ENCODE data around the gene PFKM.

DNA sequence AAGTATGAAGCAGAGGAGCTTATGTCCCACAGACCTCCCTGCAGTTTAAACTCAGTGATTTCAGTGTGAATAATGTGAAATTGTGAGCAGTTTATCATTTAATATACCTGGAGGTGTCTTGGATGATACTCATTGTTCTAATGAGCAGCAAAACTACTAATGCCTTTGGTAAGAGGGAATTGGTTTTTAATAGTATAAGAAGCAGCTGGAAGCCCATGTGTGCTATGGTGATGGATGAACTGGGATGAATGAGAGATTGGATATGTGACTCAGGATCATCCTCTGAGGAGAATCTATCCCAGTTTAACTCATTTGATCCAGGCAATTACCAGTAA, 57.2 kb downstream of the PFKM start:
- no peak for TF ChIP-seq RFX5 (IDR thresholded peaks at IDR 0.05; ENCODE audit: low read depth, low read length)
- TF ChIP-seq CHD1 (IDR thresholded peaks at IDR 0.05; ENCODE audit: low read depth, low read length) = no peak
- TF ChIP-seq, protein P1, sequence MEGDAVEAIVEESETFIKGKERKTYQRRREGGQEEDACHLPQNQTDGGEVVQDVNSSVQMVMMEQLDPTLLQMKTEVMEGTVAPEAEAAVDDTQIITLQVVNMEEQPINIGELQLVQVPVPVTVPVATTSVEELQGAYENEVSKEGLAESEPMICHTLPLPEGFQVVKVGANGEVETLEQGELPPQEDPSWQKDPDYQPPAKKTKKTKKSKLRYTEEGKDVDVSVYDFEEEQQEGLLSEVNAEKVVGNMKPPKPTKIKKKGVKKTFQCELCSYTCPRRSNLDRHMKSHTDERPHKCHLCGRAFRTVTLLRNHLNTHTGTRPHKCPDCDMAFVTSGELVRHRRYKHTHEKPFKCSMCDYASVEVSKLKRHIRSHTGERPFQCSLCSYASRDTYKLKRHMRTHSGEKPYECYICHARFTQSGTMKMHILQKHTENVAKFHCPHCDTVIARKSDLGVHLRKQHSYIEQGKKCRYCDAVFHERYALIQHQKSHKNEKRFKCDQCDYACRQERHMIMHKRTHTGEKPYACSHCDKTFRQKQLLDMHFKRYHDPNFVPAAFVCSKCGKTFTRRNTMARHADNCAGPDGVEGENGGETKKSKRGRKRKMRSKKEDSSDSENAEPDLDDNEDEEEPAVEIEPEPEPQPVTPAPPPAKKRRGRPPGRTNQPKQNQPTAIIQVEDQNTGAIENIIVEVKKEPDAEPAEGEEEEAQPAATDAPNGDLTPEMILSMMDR (conservative IDR thresholded peaks at IDR 0.05; ENCODE audit: low read depth, low read length) = no peak
- no peak for TF ChIP-seq POLR2A (IDR thresholded peaks at IDR 0.05; ENCODE audit: low read depth, low read length)
- TF ChIP-seq CEBPB (IDR thresholded peaks at IDR 0.05; ENCODE audit: low read depth, low read length) = no peak
- TF ChIP-seq RCOR1 (IDR thresholded peaks at IDR 0.05; ENCODE audit: insufficient replicate concordance, low read length) = no peak
- TF ChIP-seq RAD21 (IDR thresholded peaks at IDR 0.05; ENCODE audit: low read length) = no peak
- no peak for TF ChIP-seq FOS (IDR thresholded peaks at IDR 0.05; ENCODE audit: low read depth, low read length)
- TF ChIP-seq, protein P2, sequence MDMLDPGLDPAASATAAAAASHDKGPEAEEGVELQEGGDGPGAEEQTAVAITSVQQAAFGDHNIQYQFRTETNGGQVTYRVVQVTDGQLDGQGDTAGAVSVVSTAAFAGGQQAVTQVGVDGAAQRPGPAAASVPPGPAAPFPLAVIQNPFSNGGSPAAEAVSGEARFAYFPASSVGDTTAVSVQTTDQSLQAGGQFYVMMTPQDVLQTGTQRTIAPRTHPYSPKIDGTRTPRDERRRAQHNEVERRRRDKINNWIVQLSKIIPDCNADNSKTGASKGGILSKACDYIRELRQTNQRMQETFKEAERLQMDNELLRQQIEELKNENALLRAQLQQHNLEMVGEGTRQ (IDR thresholded peaks at IDR 0.05; ENCODE audit: low read depth, low read length) = no peak
- TF ChIP-seq SMC3 (IDR thresholded peaks at IDR 0.05; ENCODE audit: low read depth, low read length) = no peak
- no peak for TF ChIP-seq MXI1 (IDR thresholded peaks at IDR 0.05; ENCODE audit: borderline replicate concordance, low read depth, low read length)
- TF ChIP-seq BHLHE40 (IDR thresholded peaks at IDR 0.05; ENCODE audit: low read depth, low read length) = no peak
